Gastroesophageal sphincter (tissue), 4 donors: Measurements from ENCODE around the gene MRPS23. TPM values are rescaled to one million over a fixed set of nuclear protein-coding genes. Genes with fewer than 3 reads are reported as not detected.

Experiments used
- ATAC-seq: fragments of 150-250 bp; one replicate; pipeline ENCODE4 v1.9.1; 2016; ENCODE audit warnings: mild to moderate bottlenecking, moderate library complexity
- H3K27ac ChIP-seq, 4 donors: fragments of 200-600 bp; sonication (generic) in 3 of 4; 1 replicate in 3 of 4; 2 replicates in 1 of 4; pipeline ENCODE4 v1.5.1; 2016 to 2019
- H3K27me3 ChIP-seq: fragments of 200-600 bp; sonication (generic); one replicate; pipeline ENCODE4 v1.5.1; 2019
- H3K36me3 ChIP-seq, 2 donors: fragments of 200-600 bp; sonication (generic); one replicate each; pipeline ENCODE4 v1.5.1; 2019; ENCODE audit warnings: control low read depth in 1 of 2
- H3K4me1 ChIP-seq, 3 donors: fragments of 200-600 bp; sonication (generic); 1 replicate in 2 of 3; 2 replicates in 1 of 3; pipeline ENCODE4 v1.5.1; 2016 to 2019; ENCODE audit warnings: control low read depth in 2 of 3
- H3K4me3 ChIP-seq, 2 donors: fragments of 200-600 bp; sonication (generic); one replicate each; pipeline ENCODE4 v1.5.1; 2019; ENCODE audit warnings: mild to moderate bottlenecking in 1 of 2, moderate library complexity in 1 of 2
- H3K9me3 ChIP-seq, 3 donors: fragments of 200-600 bp; sonication (generic); one replicate each; pipeline ENCODE4 v1.5.1; 2017 to 2019; ENCODE audit warnings: control low read depth in 2 of 3
- EP300 ChIP-seq: sonication (generic); formaldehyde crosslinking; IDR thresholded peaks from one replicate; pipeline ENCODE4 v1.6.1; 2017; ENCODE audit warnings: antibody characterized with exemption, mild to moderate bottlenecking
- POLR2A ChIP-seq, 2 donors: fragments of 450-650 bp; IDR thresholded peaks; one replicate each; pipeline ENCODE4 v1.6.1; 2017; ENCODE audit warnings: antibody characterized with exemption in 2 of 2, mild to moderate bottlenecking in 2 of 2, moderate library complexity in 1 of 2
- POLR2AphosphoS5 ChIP-seq: sonication (generic); formaldehyde crosslinking; IDR thresholded peaks from one replicate; pipeline ENCODE4 v1.6.1; 2017; ENCODE audit warnings: antibody characterized with exemption
- WGBS, 2 donors: methylation state at CpG; one replicate each; pipeline ENCODE4 v1.1.5; 2018; ENCODE audit warnings: low coverage in 1 of 2; 5-methylcytosine and 5-hydroxymethylcytosine counted together
- total RNA-seq, 4 donors: library from RNA; depleted of rRNA; stranded (reverse); fragments of >200 nt; gene quantifications; one replicate each; pipeline ENCODE4 v1.1.0, GENCODE V29; 2016
- TF ChIP-seq, protein P1 (sequence below), 4 experiments: fragments of 200-600 bp in 2 of 4; fragments of 450-650 bp in 2 of 4; sonication (generic) in 1 of 4; IDR thresholded peaks; one replicate each; pipeline ENCODE4 v1.5.1; 2017 to 2019; ENCODE audit warnings: antibody characterized with exemption in 4 of 4, mild to moderate bottlenecking in 2 of 4, moderate library complexity in 2 of 4

Gene MRPS23
- total RNA-seq, 4 donors from 2014 or later, result 23.0 to 24.8 (median 24.5) TPM

GRCh38 chr17:57875290-57876022 lies 25.6 kb upstream of the MRPS23 start:
- ATAC-seq, result peak; percentile 92
- peak overlapping the region; percentile 93 to 99 (median 96) for H3K27ac ChIP-seq
- WGBS, 2 donors, result 0 to 3% methylated on average over 3 to 4 of the region's 10 CpGs
- H3K4me3 ChIP-seq, result peak overlapping the region in 1 of 2 donors; percentile 32
- peaks cover 0 to 50% of the 10 kb centered on the region in 2 donors for H3K36me3 ChIP-seq
- no peaks in the 10 kb centered on the region for H3K9me3 ChIP-seq
- TF ChIP-seq, protein P1, sequence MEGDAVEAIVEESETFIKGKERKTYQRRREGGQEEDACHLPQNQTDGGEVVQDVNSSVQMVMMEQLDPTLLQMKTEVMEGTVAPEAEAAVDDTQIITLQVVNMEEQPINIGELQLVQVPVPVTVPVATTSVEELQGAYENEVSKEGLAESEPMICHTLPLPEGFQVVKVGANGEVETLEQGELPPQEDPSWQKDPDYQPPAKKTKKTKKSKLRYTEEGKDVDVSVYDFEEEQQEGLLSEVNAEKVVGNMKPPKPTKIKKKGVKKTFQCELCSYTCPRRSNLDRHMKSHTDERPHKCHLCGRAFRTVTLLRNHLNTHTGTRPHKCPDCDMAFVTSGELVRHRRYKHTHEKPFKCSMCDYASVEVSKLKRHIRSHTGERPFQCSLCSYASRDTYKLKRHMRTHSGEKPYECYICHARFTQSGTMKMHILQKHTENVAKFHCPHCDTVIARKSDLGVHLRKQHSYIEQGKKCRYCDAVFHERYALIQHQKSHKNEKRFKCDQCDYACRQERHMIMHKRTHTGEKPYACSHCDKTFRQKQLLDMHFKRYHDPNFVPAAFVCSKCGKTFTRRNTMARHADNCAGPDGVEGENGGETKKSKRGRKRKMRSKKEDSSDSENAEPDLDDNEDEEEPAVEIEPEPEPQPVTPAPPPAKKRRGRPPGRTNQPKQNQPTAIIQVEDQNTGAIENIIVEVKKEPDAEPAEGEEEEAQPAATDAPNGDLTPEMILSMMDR (IDR thresholded peaks at IDR 0.05), result peak in 3 of 4 experiments; percentile 64 to 77 (median 75)
- no peak for TF ChIP-seq EP300
- TF ChIP-seq POLR2A (IDR thresholded peaks at IDR 0.05), result no peak
- TF ChIP-seq POLR2AphosphoS5, result peak; percentile 96
- peaks cover 13 to 100% (median 56%) of the 10 kb centered on the region in 3 donors for H3K4me1 ChIP-seq
- H3K27me3 ChIP-seq, result no peaks in the 10 kb centered on the region

- H3K36me3 ChIP-seq, result peaks cover 0 to 56% of the 10 kb centered on the region in 2 donors
- TF ChIP-seq POLR2AphosphoS5, result peak; percentile 45
- TF ChIP-seq, protein P1 (IDR thresholded peaks at IDR 0.05), result no peak
- peak overlapping the region in 1 of 2 donors; percentile 32 for H3K4me3 ChIP-seq
- H3K27me3 ChIP-seq, result no peaks in the 10 kb centered on the region
- ATAC-seq, result peak; percentile 79
- peak overlapping the region; percentile 93 to 99 (median 96) for H3K27ac ChIP-seq
- peaks cover 13 to 100% (median 55%) of the 10 kb centered on the region in 3 donors for H3K4me1 ChIP-seq
- H3K9me3 ChIP-seq, result no peaks in the 10 kb centered on the region
- WGBS, 2 donors, result 15% methylated on average over 4 of the region's 33 CpGs; no CpG with 5 or more reads in 1 of the 2 donors
Observed at GRCh38 chr17:57874434-57875289, 24.8 kb upstream of the MRPS23 start.

- no peaks in the 10 kb centered on the region for H3K9me3 ChIP-seq
- TF ChIP-seq POLR2AphosphoS5 (no peak), POLR2A (IDR thresholded peaks at IDR 0.05) (no peak), EP300 (no peak)
- TF ChIP-seq, protein P1 (IDR thresholded peaks at IDR 0.05), result no peak
- peak overlapping the region in 1 of 2 donors; percentile 32 for H3K4me3 ChIP-seq
- peaks cover 0 to 56% of the 10 kb centered on the region in 2 donors for H3K36me3 ChIP-seq
- ATAC-seq, result no peak
- WGBS, 2 donors, result 40% methylated on average over 1 of the region's 7 CpGs; no CpG with 5 or more reads in 1 of the 2 donors
- no peaks in the 10 kb centered on the region for H3K27me3 ChIP-seq
- peaks cover 13 to 100% (median 56%) of the 10 kb centered on the region in 3 donors for H3K4me1 ChIP-seq
- peak overlapping the region; percentile 93 to 99 (median 96) for H3K27ac ChIP-seq
Observed at GRCh38 chr17:57874058-57874419, 24.2 kb upstream of the MRPS23 start.

DNA sequence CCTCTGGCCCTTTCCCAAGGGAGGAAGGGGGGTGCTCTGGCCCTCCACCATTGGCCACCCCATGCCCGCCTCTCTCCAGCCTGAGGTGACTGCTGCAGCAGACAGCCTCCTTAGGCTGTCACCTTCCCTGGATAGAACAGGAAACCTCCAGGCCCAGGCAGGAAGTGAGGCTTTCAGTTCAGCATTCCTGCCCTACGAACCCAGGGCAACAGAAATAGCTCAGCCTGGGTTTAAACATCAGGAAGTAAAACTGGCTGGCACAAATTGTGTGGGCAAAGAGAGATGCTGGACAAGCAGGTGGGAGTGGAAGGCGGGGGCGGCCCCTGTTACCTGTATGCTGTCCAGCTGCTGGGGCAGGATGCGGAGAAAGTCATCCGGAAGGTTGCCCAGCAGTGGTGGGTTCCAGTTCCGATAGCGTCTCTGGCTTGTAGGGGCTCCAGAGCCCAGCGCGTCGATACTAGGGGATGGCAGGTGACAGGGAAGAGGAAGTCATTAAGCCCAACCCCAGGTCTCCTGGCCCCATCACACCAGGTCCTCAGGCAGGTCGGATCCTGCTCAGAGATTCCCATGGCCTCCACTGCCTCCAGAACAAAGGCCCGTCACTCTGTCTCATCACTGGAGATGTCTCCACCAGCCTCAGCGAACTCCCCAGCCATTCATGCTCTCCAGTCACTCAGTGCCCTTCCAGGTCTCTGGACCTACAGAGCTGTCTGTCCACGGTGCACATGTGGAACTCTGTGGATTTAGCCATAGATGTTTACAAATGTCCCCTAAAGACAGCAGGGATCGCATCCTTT lies 23.6 kb upstream of the MRPS23 start:
- peaks cover 13 to 100% (median 58%) of the 10 kb centered on the region in 3 donors for H3K4me1 ChIP-seq
- TF ChIP-seq, protein P1 (IDR thresholded peaks at IDR 0.05), result no peak
- no peak for TF ChIP-seq EP300
- TF ChIP-seq POLR2AphosphoS5, result no peak
- TF ChIP-seq POLR2A (IDR thresholded peaks at IDR 0.05), result no peak

More for the DNA sequence above, 23.6 kb upstream of the MRPS23 start:
- peak overlapping the region; percentile 93 to 99 (median 96) for H3K27ac ChIP-seq
- H3K27me3 ChIP-seq, result no peaks in the 10 kb centered on the region
- no peaks in the 10 kb centered on the region for H3K9me3 ChIP-seq
- no peak for ATAC-seq
- 57% methylated on average over 9 of the region's 16 CpGs; no CpG with 5 or more reads in 1 of the 2 donors for WGBS, 2 donors
- peaks cover 0 to 52% of the 10 kb centered on the region in 2 donors for H3K36me3 ChIP-seq
- no peak overlapping the region for H3K4me3 ChIP-seq
